Dermis microvascular lymphatic vessel endothelial cell (primary cell): ENCODE data around the gene C19orf85. TPM values are rescaled to one million over a fixed set of nuclear protein-coding genes. Genes with fewer than 3 reads are reported as not detected.
"Not testable (repeated sequence)": the region's sequence is repeated elsewhere in the genome, so short reads cannot be mapped to it uniquely, and the experiment has no call there.

ENCODE experiments used
- DNase-seq, 2 donors: peaks; one replicate each; pipeline versions ENCODE4 v3.0.0 to v3.0.0-alpha.2; 2010; ENCODE audit warnings: low read depth in 2 of 2
- total RNA-seq: library from RNA; depleted of rRNA; stranded (reverse); fragments of >200 nt; gene quantifications from 2 replicates; pipeline ENCODE4 v1.2.1, GENCODE V29; 2014

The C19orf85 gene
- total RNA-seq, 1 donor from 2014 or later = not detected

GRCh38 chr19:55442372-55442961, 22.1 kb downstream of the C19orf85 start:
- DNase-seq = no peak

DNA sequence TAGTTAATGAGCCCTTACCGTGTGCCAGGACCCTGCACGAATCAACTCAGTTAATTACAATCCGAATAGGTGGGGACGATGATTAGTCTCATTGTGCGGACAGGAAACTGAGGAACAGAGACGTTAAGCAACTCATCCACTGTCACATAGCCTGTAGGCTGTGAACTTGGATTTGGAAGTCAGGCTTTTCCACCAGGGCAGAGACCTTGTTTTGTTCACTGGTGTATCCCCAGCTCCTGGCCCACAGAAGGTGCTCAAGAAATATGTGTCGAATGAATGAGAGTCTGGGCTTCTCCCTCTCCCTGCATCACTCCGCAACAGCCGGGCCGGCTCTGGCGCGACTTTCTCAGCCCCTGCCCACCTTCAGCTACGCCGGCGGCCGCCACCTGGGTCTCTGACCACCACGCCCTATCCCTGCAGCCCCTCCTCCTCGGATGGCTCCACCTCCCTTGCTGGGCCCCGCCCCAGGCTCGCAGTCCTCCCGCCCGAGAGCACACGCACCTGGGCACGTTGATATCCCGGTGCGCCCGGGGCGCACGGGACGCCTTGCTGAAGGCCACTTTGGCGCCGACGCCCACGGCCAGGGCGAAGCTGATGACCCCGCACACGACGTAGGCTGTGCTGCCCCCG, 22.7 kb downstream of the C19orf85 start:
- DNase-seq = no peak

- no peak for DNase-seq
These were observed 23.2 kb downstream of the C19orf85 start for GRCh38 chr19:55441319-55441691.

DNA sequence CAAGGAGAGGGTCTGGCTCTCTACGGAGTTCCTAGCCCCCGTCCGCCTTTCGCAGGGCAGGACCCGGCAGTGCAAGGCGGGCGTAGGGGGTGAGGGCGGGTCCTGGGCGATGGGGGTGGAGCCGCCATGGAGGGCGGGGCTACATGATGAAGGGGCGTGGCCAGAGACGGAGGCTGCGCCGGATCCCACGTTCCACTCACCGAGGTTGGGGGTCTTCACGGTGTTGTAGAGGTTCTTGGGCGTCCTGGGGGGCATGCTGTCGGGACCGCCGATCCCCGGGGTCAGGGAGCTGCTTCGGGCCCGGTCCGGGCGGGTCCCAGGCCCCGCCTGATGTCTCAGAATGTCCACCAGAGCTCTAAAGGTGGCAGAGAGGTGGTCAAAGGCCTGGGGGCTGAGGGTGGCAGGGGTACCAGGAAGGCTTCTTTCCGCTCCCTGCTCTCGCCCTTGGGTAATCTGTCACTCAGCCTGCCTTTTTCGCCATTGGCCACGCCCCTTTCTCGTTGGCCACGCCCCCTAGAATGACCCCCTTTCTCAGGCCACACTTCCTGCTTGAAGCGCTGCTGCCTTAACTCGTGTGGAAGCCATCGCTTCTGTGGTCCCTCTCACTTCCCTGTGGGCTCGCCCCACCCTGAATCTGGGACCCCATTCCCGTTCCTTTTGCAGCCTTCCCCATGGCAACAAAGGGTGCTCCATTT, 24.0 kb downstream of the C19orf85 start:
- no peak for DNase-seq

GRCh38 chr19:55439052-55439451, 25.5 kb downstream of the C19orf85 start:
- DNase-seq = no peak

DNA sequence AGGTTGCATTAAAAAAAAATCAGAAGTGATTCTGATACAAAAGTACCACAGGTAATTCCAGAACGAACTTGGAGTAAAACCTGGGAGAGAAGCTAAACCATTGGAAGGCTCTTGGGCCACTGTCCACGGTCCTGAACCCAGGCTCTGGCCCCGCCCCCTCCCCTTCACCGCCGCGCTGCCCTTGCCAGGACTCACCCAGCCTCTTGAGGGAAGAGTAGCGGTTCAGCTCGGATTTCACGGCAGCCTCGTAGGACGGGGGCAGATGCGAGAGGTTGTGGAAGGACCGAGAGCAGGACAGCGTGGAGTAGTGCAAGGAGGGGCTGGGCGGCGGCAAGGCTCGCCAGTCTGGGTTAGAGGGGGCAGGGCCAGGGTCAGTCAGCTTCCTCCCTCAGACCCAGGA, 27.1 kb downstream of the C19orf85 start:
- peak in 1 of 2 donors; percentile 61 for DNase-seq

- DNase-seq = no peak
These were observed 27.7 kb downstream of the C19orf85 start for GRCh38 chr19:55436847-55437246.

GRCh38 chr19:55435020-55435419, 29.5 kb downstream of the C19orf85 start:
- no peak for DNase-seq

- DNase-seq = no peak
These were observed 30.1 kb downstream of the C19orf85 start for GRCh38 chr19:55434356-55434919.

DNA sequence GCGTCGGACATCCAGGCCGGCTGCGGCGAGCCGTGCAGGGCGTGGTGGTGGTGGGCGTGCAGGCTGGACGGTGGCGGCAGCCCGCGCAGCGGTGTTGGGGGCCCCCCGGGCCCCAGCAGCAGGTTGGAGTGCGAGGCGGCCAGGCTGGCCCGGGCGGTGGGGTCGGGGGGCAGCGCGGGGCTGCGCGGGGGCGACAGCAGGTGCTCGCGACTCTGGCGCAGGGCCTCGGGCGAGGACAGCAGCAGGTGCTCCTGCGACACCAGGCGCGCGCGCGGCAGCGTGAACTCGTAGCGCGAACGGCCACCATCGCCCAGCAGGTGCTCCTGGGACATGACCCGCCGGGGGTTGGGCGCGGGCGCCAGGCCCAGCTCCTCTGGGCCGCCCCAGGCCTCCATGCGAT, 31.3 kb downstream of the C19orf85 start:
- DNase-seq = no peak

DNA sequence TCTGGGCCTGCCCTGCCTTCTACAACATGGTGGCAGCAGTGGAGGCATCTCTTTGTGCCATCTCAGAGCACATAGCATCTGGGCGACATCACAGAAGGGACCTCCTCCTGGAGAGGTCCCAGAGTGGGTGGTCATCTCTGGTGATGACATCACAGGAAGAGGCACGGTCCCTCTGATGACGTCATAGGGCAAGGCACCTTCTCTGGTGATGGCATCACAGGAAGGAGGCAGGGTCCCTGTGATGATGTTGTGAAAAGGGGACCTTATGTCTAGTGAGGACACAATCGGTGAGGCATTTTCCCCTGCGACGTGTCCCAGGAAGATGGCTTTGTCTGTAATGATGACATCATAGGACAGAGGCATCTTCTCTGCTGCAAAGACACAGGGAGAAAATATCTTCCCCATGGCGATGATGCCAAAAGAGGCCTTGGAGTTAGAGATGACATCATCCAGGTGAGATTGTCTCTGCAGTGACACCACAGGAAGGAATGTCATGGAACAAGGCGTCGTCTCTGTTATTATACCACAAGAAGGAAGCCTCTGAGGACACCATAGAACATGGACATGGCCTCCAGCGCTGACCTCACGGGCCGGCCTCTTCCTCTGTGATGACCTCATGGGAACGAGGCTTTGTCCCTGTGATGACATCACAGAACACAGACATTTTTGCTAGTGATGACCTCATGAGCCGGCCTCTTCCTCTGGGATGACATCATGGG, 32.2 kb downstream of the C19orf85 start:
- no peak for DNase-seq

- DNase-seq = no peak
These were observed 33.4 kb downstream of the C19orf85 start for GRCh38 chr19:55431183-55431582.

DNA sequence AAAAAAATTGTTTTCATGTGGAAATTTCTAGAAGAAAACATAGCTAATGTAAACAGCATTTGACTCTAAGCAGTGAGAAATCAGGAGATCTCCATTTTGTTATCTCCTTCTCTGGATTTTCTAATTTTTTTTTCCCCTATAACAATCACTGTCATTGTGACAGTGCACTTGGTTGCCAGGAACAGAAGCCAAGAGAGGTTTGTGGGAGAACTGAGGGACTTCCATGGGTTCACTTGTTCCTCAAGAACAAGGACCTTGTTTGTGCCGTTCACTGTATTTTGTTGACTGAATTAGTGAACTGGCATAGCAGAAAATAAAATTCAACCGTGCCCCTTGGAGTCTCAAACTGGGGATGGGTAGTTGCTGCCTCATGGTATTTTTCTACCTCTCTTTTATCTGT, 38.5 kb downstream of the C19orf85 start:
- no peak for DNase-seq

DNA sequence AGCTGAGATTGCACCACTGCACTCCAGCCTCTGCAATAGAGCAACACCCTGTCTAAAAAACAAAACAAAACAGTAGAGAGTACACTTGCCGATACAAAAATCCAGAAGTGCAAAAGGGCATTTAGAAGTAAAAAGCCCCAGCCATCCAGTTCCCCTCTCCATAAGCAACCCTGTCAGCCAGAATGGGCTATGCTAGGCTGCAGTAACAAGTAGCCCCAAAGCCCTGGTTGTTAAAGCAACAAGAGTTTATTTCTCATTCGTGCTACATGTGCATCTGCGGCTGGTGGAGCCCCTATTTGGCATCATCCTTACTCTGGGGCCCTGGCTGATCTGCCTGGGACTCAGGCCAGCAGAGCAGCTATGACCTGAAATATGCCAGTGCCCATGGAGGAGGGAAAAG, 40.0 kb downstream of the C19orf85 start:
- no peak for DNase-seq

DNA sequence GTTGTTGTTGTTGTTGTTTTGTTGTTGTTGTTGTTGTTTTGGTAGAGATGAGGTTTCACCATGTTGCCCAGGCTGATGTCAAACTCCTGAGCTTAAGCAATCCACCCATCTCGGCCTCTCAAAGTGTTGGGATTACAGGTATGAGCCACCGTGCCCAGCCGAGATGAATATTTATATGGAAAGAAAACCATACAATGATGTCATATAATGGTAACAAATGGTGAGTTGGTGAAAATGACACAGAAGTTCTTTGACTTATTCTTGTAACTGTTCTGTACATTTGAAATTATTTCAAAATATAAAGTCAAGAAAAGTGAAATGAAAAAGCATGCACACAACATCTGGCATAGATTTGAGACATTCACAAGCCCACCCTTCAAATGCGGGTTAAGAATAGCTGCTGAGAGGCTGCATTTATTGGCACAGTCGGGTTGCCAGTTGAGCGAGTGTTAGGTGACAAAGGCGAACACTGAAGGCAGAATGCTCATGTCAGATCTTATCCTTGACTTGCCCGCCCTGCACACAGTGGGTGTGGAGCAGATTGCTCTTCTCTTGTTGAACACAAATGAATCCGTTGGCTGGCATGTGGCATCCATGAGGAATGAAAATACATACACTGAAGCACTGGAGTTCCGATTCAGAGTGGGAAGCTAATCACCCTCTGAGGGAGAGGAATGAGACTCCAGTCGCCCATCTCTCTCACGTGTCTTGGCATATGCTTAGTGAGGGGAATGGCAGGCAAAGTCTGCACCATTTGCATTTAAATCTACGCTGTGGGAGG, 41.1 kb downstream of the C19orf85 start:
- DNase-seq = no peak

- not testable (repeated sequence) for DNase-seq
These were observed 43.3 kb downstream of the C19orf85 start for GRCh38 chr19:55421281-55421680.

- no peak for DNase-seq
These were observed 44.8 kb downstream of the C19orf85 start for GRCh38 chr19:55419624-55420236.

DNA sequence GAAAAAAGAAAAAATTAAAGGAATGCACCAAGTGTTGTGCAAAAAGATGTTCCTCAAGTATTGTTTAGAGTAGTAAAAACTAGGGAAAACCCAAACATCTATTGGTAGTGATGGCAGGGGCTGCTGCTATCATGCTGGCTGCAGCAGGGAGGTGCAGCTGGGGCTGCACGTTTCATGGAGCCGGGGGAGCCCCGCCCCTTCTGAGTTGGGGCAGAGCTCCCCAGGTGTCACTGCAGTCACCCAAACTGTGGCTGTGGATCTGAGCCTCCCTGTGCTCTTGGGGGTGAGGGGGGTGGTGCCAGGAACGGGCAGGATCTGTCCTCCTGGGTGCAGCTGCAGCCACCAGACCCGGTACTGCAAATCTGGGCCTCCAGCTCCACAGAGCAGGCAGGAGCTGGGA, 45.4 kb downstream of the C19orf85 start:
- no peak for DNase-seq

- peak; percentile 55 to 76 for DNase-seq
These were observed 46.4 kb downstream of the C19orf85 start for GRCh38 chr19:55418185-55418584.
